ACC112 (cell line): ENCODE results near the gene FHIP2A.

ENCODE experiments used
- H2AFZ ChIP-seq: fragments of 200-600 bp; sonication (generic); one replicate; pipeline ENCODE4 v1.6.0; 2017; ENCODE audit warnings: antibody characterized with exemption, low read length; ENCODE audit not compliant: unreplicated experiment
- H3K27ac ChIP-seq: fragments of 200-600 bp; sonication (generic); 2 replicates; pipeline ENCODE4 v1.5.1; 2014; ENCODE audit warnings: low read depth, mild to moderate bottlenecking, antibody characterized with exemption, low read length, moderate library complexity
- H3K27me3 ChIP-seq: fragments of 200-600 bp; sonication (generic); 2 replicates; pipeline ENCODE4 v1.6.1; 2014; ENCODE audit warnings: mild to moderate bottlenecking, antibody characterized with exemption, low read length, moderate library complexity, mixed read lengths; ENCODE audit not compliant: insufficient read depth
- H3K36me3 ChIP-seq: fragments of 200-600 bp; sonication (generic); 2 replicates; pipeline ENCODE4 v1.6.1; 2016; ENCODE audit warnings: mild to moderate bottlenecking, antibody characterized with exemption, low read length, moderate library complexity, mixed read lengths; ENCODE audit not compliant: insufficient read depth
- H3K4me1 ChIP-seq: fragments of 200-600 bp; sonication (generic); one replicate; pipeline ENCODE4 v1.6.1; 2016; ENCODE audit warnings: low read length, mixed read lengths; ENCODE audit not compliant: insufficient read depth, unreplicated experiment, control insufficient read depth
- H3K4me3 ChIP-seq: fragments of 200-600 bp; sonication (generic); 2 replicates; pipeline ENCODE4 v1.5.1; 2014; ENCODE audit warnings: mild to moderate bottlenecking, low read depth, low read length
- H3K79me2 ChIP-seq: fragments of 200-600 bp; sonication (generic); one replicate; pipeline ENCODE4 v1.6.0; 2016; ENCODE audit warnings: low read length; ENCODE audit not compliant: control insufficient read depth, unreplicated experiment, insufficient read depth

Gene FHIP2A

GRCh38 chr10:114815791-114816190 lies 5.8 kb upstream of the FHIP2A start:
- no peaks in the 10 kb centered on the region for H3K36me3 ChIP-seq
- H3K4me1 ChIP-seq: no peaks in the 10 kb centered on the region
- no peak overlapping the region for H2AFZ ChIP-seq
- no peak overlapping the region for H3K27ac ChIP-seq
- no peaks in the 10 kb centered on the region for H3K27me3 ChIP-seq
- H3K4me3 ChIP-seq: no peak overlapping the region
- no peaks in the 10 kb centered on the region for H3K79me2 ChIP-seq

DNA sequence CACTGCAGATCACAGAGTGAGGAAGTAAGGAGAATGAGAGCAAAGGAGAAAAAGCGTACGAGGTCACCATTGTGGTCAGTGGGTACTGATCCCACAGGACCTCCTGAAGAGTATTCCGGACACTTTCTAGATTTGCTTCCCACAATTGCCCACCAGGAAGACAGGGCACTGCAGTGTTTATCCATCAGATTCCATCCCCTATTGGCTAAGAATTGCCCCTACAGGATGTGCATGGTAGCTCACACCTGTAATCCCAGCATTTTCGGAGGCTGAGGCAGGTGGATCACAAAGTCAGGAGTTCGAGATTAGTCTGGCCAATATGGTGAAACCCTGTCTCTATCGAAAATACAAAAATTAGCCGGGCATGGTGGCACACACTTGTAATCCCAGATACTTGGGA lies 5.3 kb upstream of the FHIP2A start:
- H3K36me3 ChIP-seq: no peaks in the 10 kb centered on the region
- H2AFZ ChIP-seq: no peak overlapping the region
- no peak overlapping the region for H3K4me3 ChIP-seq
- H3K4me1 ChIP-seq: no peaks in the 10 kb centered on the region
- no peak overlapping the region for H3K27ac ChIP-seq
- no peaks in the 10 kb centered on the region for H3K79me2 ChIP-seq
- no peaks in the 10 kb centered on the region for H3K27me3 ChIP-seq

DNA sequence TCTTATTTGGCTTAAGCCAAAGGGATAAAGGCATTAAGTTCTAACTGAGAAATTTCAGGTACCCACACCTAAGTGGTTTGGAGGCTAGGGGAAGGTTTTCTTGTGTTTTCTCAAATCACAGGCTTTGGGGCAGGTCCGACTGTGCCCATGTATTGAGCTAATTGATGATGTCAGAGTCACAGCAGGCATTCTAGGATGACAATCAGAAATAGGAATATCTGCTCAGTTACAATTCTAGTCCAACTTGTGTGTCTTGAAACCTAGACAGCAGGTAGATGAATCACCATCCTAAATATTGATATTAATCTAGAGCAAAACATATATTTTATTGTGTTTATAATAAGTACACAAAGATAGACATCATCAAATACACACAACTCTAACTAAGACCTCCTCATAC lies 2.3 kb upstream of the FHIP2A start:
- Histone ChIP-seq H3K27me3 (no peaks in the 10 kb centered on the region), H3K36me3 (no peaks in the 10 kb centered on the region; the same call in 1 of the 2 replicates), H3K27ac (no peak overlapping the region), H3K79me2 (peaks cover 26% of the 10 kb centered on the region), H3K4me3 (peak overlapping the region; percentile 4; the same call in 1 of the 2 replicates), H2AFZ (no peak overlapping the region), H3K4me1 (peaks cover 6% of the 10 kb centered on the region)

DNA sequence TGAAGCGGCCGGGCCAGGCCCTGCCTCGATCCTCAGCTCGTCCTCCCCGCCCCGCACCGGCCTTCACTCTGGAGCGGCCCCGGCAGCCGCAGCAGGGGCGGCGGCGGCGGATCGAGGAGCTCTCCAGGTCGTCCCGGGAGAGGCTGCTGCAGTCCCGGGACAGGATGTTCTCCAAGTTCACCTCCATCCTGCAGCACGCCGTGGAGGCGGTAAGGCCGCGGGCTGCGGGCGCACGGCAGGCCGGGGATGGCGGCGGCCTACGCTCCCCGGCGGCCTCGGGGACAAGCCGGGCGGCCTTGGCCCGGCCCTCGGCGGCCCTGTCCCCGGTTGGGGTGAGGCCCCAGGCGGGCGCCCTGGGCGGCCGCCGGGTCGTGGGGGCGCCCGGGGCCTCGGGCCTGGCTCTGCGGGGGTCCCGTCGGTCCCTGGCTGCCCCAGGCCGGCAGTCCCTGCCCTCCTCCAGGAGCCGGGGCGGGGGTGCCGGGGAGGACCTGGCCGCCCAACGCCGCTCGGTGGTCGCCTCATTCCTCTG lies 399 bp downstream of the FHIP2A start:
- Histone ChIP-seq H3K79me2 (peaks cover 52% of the 10 kb centered on the region), H2AFZ (peak overlapping the region; percentile 6), H3K27me3 (no peaks in the 10 kb centered on the region), H3K4me3 (peak overlapping the region; percentile 84), H3K4me1 (peaks cover 32% of the 10 kb centered on the region), H3K36me3 (no peaks in the 10 kb centered on the region; the same call in 1 of the 2 replicates), H3K27ac (peak overlapping the region; percentile 98)

- Histone ChIP-seq H3K27ac (peak overlapping the region; percentile 98), H3K4me1 (peaks cover 35% of the 10 kb centered on the region), H2AFZ (peak overlapping the region; percentile 6), H3K79me2 (peaks cover 57% of the 10 kb centered on the region), H3K27me3 (no peaks in the 10 kb centered on the region), H3K36me3 (no peaks in the 10 kb centered on the region; the same call in 1 of the 2 replicates), H3K4me3 (peak overlapping the region; percentile 84)
Measured at GRCh38 chr10:114822444-114823076, 980 bp downstream of the FHIP2A start.

- Histone ChIP-seq H3K79me2 (peaks cover 62% of the 10 kb centered on the region), H2AFZ (no peak overlapping the region), H3K4me3 (peak overlapping the region; percentile 84), H3K36me3 (no peaks in the 10 kb centered on the region; the same call in 1 of the 2 replicates), H3K4me1 (peaks cover 38% of the 10 kb centered on the region), H3K27me3 (no peaks in the 10 kb centered on the region), H3K27ac (peak overlapping the region; percentile 98)
Measured at GRCh38 chr10:114823077-114823463, 1.5 kb downstream of the FHIP2A start.

- H3K27me3 ChIP-seq: no peaks in the 10 kb centered on the region
- peaks cover 76% of the 10 kb centered on the region for H3K79me2 ChIP-seq
- no peaks in the 10 kb centered on the region; the same call in 1 of the 2 replicates for H3K36me3 ChIP-seq
- H2AFZ ChIP-seq: no peak overlapping the region
- H3K4me1 ChIP-seq: peaks cover 46% of the 10 kb centered on the region
- H3K4me3 ChIP-seq: peak overlapping the region; percentile 84
- H3K27ac ChIP-seq: peak overlapping the region; percentile 98
Measured at GRCh38 chr10:114824391-114824790, 2.8 kb downstream of the FHIP2A start.

- Histone ChIP-seq H3K27me3 (no peaks in the 10 kb centered on the region), H3K36me3 (no peaks in the 10 kb centered on the region; the same call in 1 of the 2 replicates), H3K79me2 (peaks cover 89% of the 10 kb centered on the region), H2AFZ (peak overlapping the region; percentile 55), H3K27ac (peak overlapping the region; percentile 98), H3K4me3 (peak overlapping the region; percentile 84), H3K4me1 (peaks cover 59% of the 10 kb centered on the region)
Measured at GRCh38 chr10:114825513-114826253, 4.1 kb downstream of the FHIP2A start.

GRCh38 chr10:114829160-114829909 lies 7.8 kb downstream of the FHIP2A start:
- no peak overlapping the region for H3K4me3 ChIP-seq
- no peaks in the 10 kb centered on the region for H3K27me3 ChIP-seq
- peaks cover 12% of the 10 kb centered on the region for H3K36me3 ChIP-seq
- peaks cover 54% of the 10 kb centered on the region for H3K4me1 ChIP-seq
- H2AFZ ChIP-seq: no peak overlapping the region
- H3K79me2 ChIP-seq: peaks cover 88% of the 10 kb centered on the region
- no peak overlapping the region for H3K27ac ChIP-seq

DNA sequence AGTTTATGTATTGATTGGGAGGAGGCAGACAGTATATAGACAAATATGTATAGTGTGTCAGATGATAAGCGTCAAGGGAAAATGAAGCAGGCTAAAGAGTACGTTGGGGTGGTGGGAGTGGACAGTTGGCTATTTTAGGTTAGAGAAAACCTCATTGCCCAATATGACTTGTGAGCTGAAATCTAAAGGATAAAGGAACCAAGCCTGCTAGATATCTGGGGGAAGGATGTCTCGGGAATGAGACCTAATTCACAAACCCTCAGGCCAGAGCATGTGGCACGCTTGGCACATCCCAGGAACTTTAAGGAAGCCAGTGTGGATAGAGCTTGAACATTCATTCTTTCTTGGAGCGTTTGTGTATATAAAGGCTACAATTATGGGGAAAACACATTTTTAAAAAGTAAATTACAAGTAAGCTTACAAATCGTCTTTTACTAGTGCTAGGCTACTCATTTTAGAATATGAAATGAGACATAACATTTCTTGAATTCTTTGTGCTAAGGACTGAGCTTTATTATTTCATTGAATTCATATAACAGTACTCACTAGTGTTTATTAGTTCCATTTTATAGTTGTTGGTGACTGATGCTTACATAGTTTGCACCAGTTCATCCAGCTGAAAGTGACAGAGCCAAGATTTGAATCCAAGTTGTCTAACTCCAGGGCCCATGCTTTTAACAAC lies 9.7 kb downstream of the FHIP2A start:
- H3K27ac ChIP-seq: no peak overlapping the region
- H3K36me3 ChIP-seq: peaks cover 17% of the 10 kb centered on the region
- no peak overlapping the region for H3K4me3 ChIP-seq
- H3K27me3 ChIP-seq: no peaks in the 10 kb centered on the region
- no peak overlapping the region for H2AFZ ChIP-seq
- peaks cover 69% of the 10 kb centered on the region for H3K79me2 ChIP-seq
- peaks cover 35% of the 10 kb centered on the region for H3K4me1 ChIP-seq
